Stimulated activated CD4-positive, alpha-beta T cell treated with anti-CD3 and anti-CD28 coated beads, Interleukin-4, amount 100 ng/mL, for 4 hours (primary cell): ENCODE measurements around the gene WDR33.

Source experiments
- DNase-seq, 2 experiments: peaks; one replicate each; pipeline ENCODE4 v3.0.0-alpha.2; 2020

WDR33 gene

GRCh38 chr2:127653421-127654083 lies 157.4 kb downstream of the WDR33 start:
- DNase-seq = no peak

DNA sequence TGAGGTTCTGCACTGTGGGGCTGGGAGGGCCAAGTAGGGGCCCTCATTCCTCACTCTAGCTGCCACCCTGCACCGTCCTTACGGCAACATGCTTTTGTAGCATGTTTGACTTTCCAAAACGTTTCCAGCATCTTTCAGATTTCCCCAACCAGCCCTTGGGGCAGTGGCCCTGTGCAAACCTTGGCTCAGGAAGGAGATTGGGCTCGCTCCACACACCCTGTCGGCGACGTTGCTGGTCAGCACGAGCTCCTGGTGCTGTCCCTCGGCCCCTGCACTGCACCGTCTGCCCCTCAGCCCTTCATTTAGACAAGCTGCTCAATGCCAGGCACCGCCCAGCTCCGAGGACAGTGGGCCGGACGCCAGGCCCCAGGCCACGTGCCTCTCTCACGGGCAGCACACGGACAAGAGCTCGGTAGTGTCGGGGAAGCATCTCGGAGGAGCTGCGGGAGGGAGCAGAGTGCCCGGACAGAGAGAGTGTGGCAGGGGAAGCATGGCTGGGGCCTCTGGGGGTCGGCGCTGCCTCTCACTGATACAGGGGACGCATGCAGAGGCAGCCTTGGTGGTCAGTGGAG lies 158.1 kb downstream of the WDR33 start:
- no peak for DNase-seq

DNA sequence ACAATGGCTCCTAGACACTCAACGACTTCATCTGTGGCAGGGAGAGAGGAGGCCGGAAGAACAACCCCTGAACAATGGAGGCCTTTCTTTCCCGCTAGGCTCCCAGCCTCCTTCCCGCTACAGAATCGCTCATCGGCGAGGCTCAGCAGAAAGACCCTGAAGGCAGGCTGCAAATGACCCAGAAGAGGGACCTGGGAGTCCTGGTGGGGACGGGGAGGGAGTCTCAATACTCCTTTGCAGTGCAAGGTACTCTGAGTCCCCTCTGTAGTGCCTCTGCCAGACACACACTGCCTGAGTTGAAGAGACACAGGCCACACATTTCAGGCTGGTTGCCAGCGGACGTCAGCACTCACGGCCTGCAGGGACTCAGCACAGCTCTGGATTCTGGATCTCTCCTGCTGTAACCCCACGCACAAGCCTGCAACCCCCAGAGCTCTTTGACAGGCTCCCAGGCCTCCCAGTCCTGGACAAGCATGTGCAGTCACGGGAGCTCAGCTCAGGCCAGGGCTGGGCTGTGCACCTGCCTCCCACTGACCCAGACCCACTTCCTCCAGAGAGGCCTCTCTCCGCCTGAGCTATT lies 158.9 kb downstream of the WDR33 start:
- DNase-seq = no peak

GRCh38 chr2:127651381-127651809 lies 159.6 kb downstream of the WDR33 start:
- no peak for DNase-seq
